ENCODE data around the gene MFAP1. TPM values are rescaled to one million over a fixed set of nuclear protein-coding genes. Genes with fewer than 3 reads are reported as not detected.
A peak's percentile ranks its signal among the peaks of the same experiment; 100 is the strongest.

The MFAP1 gene
- total and polyA plus RNA-seq, 3 donors from 2014 or later = 22.5 to 29.2 (median 28.6) TPM

DNA sequence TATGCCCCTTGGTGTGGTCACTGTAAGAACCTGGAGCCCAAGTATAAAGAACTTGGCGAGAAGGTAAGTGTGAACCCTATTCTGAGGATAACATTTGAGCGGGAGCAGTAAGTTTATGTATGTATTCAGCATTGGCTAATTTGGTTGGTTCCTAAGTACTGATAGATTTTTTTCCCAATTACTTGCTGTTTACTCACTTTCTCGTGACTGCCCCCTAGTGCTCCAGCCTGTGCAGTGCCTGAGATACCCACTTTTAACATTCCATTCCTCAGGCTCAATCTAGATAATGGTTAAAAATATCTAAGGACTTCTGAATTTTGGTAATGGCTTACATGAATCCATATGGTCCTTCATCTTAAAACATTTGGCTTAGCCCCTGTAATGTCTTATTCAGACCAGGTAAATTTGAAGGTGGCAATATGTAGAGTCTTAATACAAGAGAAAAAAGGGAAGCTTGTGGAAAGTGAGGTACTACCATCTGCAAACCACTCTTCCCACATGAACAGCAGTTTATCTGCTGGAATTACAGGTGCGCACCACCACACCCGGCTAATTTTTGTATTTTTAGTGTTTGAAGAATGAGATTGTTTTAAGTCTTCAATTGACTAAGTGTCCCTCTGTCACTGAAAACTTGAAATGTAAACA is 54.8 kb downstream of the MFAP1 start:
- H3K4me3 ChIP-seq = no peak overlapping the region
- no peaks in the 10 kb centered on the region for H3K36me3 ChIP-seq (ENCODE audit: low read depth, missing control alignments)
- no peak overlapping the region for H3K27ac ChIP-seq
- H3K9me3 ChIP-seq = no peaks in the 10 kb centered on the region
- DNase-seq = peak; percentile 83
- intact Hi-C loops (cut with DNase I; ENCODE audit: low total_unique reads) = no loop called here
- H3K4me1 ChIP-seq = no peaks in the 10 kb centered on the region
- no peak for TF ChIP-seq POLR2A (IDR thresholded peaks at IDR 0.05)
- TF ChIP-seq, protein P1, sequence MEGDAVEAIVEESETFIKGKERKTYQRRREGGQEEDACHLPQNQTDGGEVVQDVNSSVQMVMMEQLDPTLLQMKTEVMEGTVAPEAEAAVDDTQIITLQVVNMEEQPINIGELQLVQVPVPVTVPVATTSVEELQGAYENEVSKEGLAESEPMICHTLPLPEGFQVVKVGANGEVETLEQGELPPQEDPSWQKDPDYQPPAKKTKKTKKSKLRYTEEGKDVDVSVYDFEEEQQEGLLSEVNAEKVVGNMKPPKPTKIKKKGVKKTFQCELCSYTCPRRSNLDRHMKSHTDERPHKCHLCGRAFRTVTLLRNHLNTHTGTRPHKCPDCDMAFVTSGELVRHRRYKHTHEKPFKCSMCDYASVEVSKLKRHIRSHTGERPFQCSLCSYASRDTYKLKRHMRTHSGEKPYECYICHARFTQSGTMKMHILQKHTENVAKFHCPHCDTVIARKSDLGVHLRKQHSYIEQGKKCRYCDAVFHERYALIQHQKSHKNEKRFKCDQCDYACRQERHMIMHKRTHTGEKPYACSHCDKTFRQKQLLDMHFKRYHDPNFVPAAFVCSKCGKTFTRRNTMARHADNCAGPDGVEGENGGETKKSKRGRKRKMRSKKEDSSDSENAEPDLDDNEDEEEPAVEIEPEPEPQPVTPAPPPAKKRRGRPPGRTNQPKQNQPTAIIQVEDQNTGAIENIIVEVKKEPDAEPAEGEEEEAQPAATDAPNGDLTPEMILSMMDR (IDR thresholded peaks at IDR 0.05) = peak; percentile 59 to 78 (median 73)
- no peaks in the 10 kb centered on the region for H3K27me3 ChIP-seq
- WGBS, 2 donors = 72 to 78% methylated on average over 5 of the region's 5 CpGs

DNA sequence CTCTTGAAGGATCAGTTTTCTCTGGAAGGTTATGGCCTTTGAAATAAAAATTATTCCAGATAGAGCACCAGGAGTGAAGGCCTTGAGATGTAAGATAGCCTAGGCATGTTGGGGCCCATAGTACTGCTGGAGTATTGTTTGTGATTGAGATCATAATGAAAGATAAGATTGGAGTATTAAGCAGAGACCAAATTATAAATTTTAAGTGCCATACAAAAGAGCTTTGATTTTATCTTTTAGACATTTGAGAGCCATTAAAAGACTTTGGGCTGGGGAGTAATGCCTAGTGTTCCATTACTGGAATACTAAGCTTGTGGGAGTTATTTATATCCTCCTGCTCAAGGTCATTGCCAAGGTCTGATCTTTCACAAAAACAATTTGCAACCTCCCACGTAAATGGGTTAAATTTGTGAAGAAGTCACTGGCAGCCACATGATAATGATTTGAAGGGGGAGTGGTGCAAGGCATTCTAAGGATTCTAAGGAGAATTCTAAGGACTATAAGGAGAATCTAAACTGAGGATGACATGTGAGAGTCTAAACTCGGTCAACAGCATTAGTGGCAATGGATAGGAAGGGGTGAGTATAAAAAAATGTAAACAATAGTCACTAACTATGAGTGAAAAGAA is 60.6 kb downstream of the MFAP1 start:
- H3K27me3 ChIP-seq = no peaks in the 10 kb centered on the region
- no peak overlapping the region for H3K27ac ChIP-seq
- TF ChIP-seq POLR2A (IDR thresholded peaks at IDR 0.05) = no peak
- TF ChIP-seq, protein P1 (IDR thresholded peaks at IDR 0.05) = no peak
- H3K9me3 ChIP-seq = no peaks in the 10 kb centered on the region
- WGBS, 2 donors = 23 to 56% methylated on average over 2 of the region's 2 CpGs
- no peaks in the 10 kb centered on the region for H3K36me3 ChIP-seq (ENCODE audit: low read depth, missing control alignments)
- intact Hi-C loops (cut with DNase I; ENCODE audit: low total_unique reads) = no loop called here
- DNase-seq = no peak
- H3K4me3 ChIP-seq = no peak overlapping the region
- peaks cover 9% of the 10 kb centered on the region for H3K4me1 ChIP-seq

DNA sequence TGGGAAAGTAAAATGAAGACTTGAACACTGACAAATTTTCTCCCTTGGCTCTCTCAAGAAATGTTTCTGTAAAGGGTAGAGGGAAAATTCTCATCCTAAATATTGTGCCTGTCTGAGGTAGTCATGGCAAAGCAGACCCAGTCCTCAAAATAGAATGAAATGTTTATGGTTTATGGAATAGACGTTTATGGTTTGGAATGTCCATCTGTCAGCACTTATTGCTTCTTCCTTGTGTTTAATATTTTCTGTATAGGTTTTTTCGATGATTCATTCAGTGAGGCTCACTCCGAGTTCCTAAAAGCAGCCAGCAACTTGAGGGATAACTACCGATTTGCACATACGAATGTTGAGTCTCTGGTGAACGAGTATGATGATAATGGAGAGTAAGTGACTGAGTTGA is 61.7 kb downstream of the MFAP1 start:
- intact Hi-C loops (cut with DNase I; ENCODE audit: low total_unique reads) = no loop called here
- Histone ChIP-seq H3K36me3 (ENCODE audit: low read depth, missing control alignments) (no peaks in the 10 kb centered on the region), H3K4me3 (no peak overlapping the region), H3K27ac (no peak overlapping the region), H3K4me1 (peaks cover 9% of the 10 kb centered on the region), H3K27me3 (no peaks in the 10 kb centered on the region), H3K9me3 (no peaks in the 10 kb centered on the region)
- TF ChIP-seq, protein P1 (IDR thresholded peaks at IDR 0.05) = no peak
- no peak for TF ChIP-seq POLR2A (IDR thresholded peaks at IDR 0.05)
- WGBS, 2 donors = 82 to 85% methylated on average over 6 of the region's 6 CpGs
- no peak for DNase-seq

MicroRNAs encoded within 50 kb of the gene (microRNA counts, 767-probe panel; counts per million panel counts)
- 0 to 152 counts per million in 2 donors for microRNA hsa-miR-1282

Small RNA genes lying within 50 kb of the gene (microRNA-seq; reads per million reads assigned to microRNA genes)
- 0 to 0.69 reads per million in 2 donors for gene MIR1282 (ENCODE audit: borderline number of aligned reads in 2 of 2, borderline replicate concordance in 1 of 2)

Small RNA genes lying within 50 kb of the gene (small RNA-seq; reads per million reads assigned to genes)
- gene MIR1282 (0 reads per million in 2 donors), gene RF00019 (0 reads per million in 2 donors)

Other genes with a start within 250 kb of the MFAP1 start
- gene PPIP5K1, start 234.5 kb downstream of the MFAP1 start, total RNA-seq = 100 to 1,000 TPM; 138 to 165 TPM
- gene PPIP5K1, start 234.5 kb downstream of the MFAP1 start, polyA plus RNA-seq (ENCODE audit: insufficient read depth, low read depth, low replicate concordance) = 44.9 TPM
- under 1 TPM in 1 of 2 donors, not detected in 1; 0.56 TPM for gene CKMT1B, start 230.7 kb downstream of the MFAP1 start, total RNA-seq
- gene CKMT1B, start 230.7 kb downstream of the MFAP1 start, polyA plus RNA-seq (ENCODE audit: insufficient read depth, low read depth, low replicate concordance) = 0.57 TPM
- 10 to 100 TPM; 10.1 to 20.1 TPM for gene STRC, start 205.9 kb downstream of the MFAP1 start, total RNA-seq
- 10.6 TPM for gene STRC, start 205.9 kb downstream of the MFAP1 start, polyA plus RNA-seq (ENCODE audit: insufficient read depth, low read depth, low replicate concordance)
- gene CATSPER2, start 175.8 kb downstream of the MFAP1 start, total RNA-seq = 10 to 100 TPM; 29.7 to 49.6 TPM
- 59.0 TPM for gene CATSPER2, start 175.8 kb downstream of the MFAP1 start, polyA plus RNA-seq (ENCODE audit: insufficient read depth, low read depth, low replicate concordance)
- 1 to 10 TPM in 1 of 2 donors, under 1 TPM in 1; 0.68 to 1.2 TPM for gene CKMT1A, start 130.8 kb downstream of the MFAP1 start, total RNA-seq
- gene CKMT1A, start 130.8 kb downstream of the MFAP1 start, polyA plus RNA-seq (ENCODE audit: insufficient read depth, low read depth, low replicate concordance) = 1.4 TPM
- 100 to 1,000 TPM; 113 to 120 TPM for gene PDIA3, start 78.3 kb downstream of the MFAP1 start, total RNA-seq
- gene PDIA3, start 78.3 kb downstream of the MFAP1 start, polyA plus RNA-seq (ENCODE audit: insufficient read depth, low read depth, low replicate concordance) = 373 TPM
- 10 to 100 TPM; 16.9 to 18.6 TPM for gene ELL3, start 47.7 kb downstream of the MFAP1 start, total RNA-seq
- 66.3 TPM for gene ELL3, start 47.7 kb downstream of the MFAP1 start, polyA plus RNA-seq (ENCODE audit: insufficient read depth, low read depth, low replicate concordance)
- gene SERF2, start 32.4 kb downstream of the MFAP1 start, total RNA-seq = 100 to 1,000 TPM; 823 to 834 TPM
- 745 TPM for gene SERF2, start 32.4 kb downstream of the MFAP1 start, polyA plus RNA-seq (ENCODE audit: insufficient read depth, low read depth, low replicate concordance)
- gene SERINC4, start 24.5 kb downstream of the MFAP1 start, total RNA-seq = 10 to 100 TPM in 1 of 2 donors, 1 to 10 TPM in 1; 7.0 to 11.7 TPM
- 11.7 TPM for gene SERINC4, start 24.5 kb downstream of the MFAP1 start, polyA plus RNA-seq (ENCODE audit: insufficient read depth, low read depth, low replicate concordance)
- 10 to 100 TPM; 15.4 to 35.7 TPM for gene HYPK, start 24.1 kb downstream of the MFAP1 start, total RNA-seq
- 9.6 TPM for gene HYPK, start 24.1 kb downstream of the MFAP1 start, polyA plus RNA-seq (ENCODE audit: insufficient read depth, low read depth, low replicate concordance)
- 10 to 100 TPM in 1 of 2 donors, 1 to 10 TPM in 1; 7.9 to 16.9 TPM for gene WDR76, start 2.3 kb upstream of the MFAP1 start, total RNA-seq
- gene WDR76, start 2.3 kb upstream of the MFAP1 start, polyA plus RNA-seq (ENCODE audit: insufficient read depth, low read depth, low replicate concordance) = 9.5 TPM